Mesothelial cell of epicardium (in vitro differentiated cells): ENCODE results near the gene DRC1. TPM values are rescaled to one million over a fixed set of nuclear protein-coding genes. Genes with fewer than 3 reads are reported as not detected.

Experiments used
- DNase-seq, 2 experiments: peaks; one replicate each; pipeline ENCODE4 v3.0.0; 2021; ENCODE audit warnings: low spot score in 2 of 2; ENCODE audit not compliant: unreplicated experiment in 2 of 2
- H3K27ac Mint-ChIP-seq: 2 replicates; pipeline ENCODE4 v1.8.0; 2021; ENCODE audit warnings: mixed read lengths
- H3K27me3 Mint-ChIP-seq: 2 replicates; pipeline ENCODE4 v1.8.0; 2021; ENCODE audit warnings: low read depth, mixed read lengths
- H3K36me3 Mint-ChIP-seq: 2 replicates; pipeline ENCODE4 v1.8.0; 2021; ENCODE audit warnings: mixed read lengths
- H3K4me1 Mint-ChIP-seq: 2 replicates; pipeline ENCODE4 v1.8.0; 2021; ENCODE audit warnings: mixed read lengths
- H3K4me3 Mint-ChIP-seq: 2 replicates; pipeline ENCODE4 v1.8.0; 2021; ENCODE audit warnings: mild to moderate bottlenecking, moderate library complexity, mixed read lengths
- H3K9me3 Mint-ChIP-seq: 2 replicates; pipeline ENCODE4 v1.8.0; 2021; ENCODE audit warnings: mixed read lengths
- CTCF ChIP-seq: fragments of 200-600 bp; sonication (generic); IDR thresholded peaks from one replicate; pipeline ENCODE4 v1.5.0; 2021; ENCODE audit warnings: antibody characterized with exemption; ENCODE audit not compliant: unreplicated experiment
- total RNA-seq: library from RNA; stranded (reverse); gene quantifications from 3 replicates; pipeline ENCODE4 v1.2.1, GENCODE V29; 2021

Gene DRC1
- total RNA-seq, 1 donor from 2014 or later = 0.22 TPM

GRCh38 chr2:26500406-26500805, 98.7 kb downstream of the DRC1 start:
- Mint-ChIP-seq H3K27ac (no peak overlapping the region), H3K36me3 (no peaks in the 10 kb centered on the region), H3K4me3 (no peak overlapping the region), H3K9me3 (no peaks in the 10 kb centered on the region), H3K27me3 (peaks cover 27% of the 10 kb centered on the region), H3K4me1 (peaks cover 8% of the 10 kb centered on the region)
- TF ChIP-seq CTCF = no peak
- no peak for DNase-seq

GRCh38 chr2:26503231-26503880, 101.6 kb downstream of the DRC1 start:
- H3K27ac Mint-ChIP-seq = no peak overlapping the region
- TF ChIP-seq CTCF = peak; percentile 73
- H3K4me3 Mint-ChIP-seq = peak overlapping the region; percentile 63
- H3K27me3 Mint-ChIP-seq = peaks cover 24% of the 10 kb centered on the region
- H3K36me3 Mint-ChIP-seq = no peaks in the 10 kb centered on the region
- H3K4me1 Mint-ChIP-seq = peaks cover 3% of the 10 kb centered on the region
- H3K9me3 Mint-ChIP-seq = no peaks in the 10 kb centered on the region
- peak; percentile 69 to 82 for DNase-seq

- H3K4me3 Mint-ChIP-seq = peak overlapping the region; percentile 63
- H3K27ac Mint-ChIP-seq = no peak overlapping the region
- TF ChIP-seq CTCF = no peak
- DNase-seq = no peak
- H3K36me3 Mint-ChIP-seq = no peaks in the 10 kb centered on the region
- H3K4me1 Mint-ChIP-seq = peaks cover 3% of the 10 kb centered on the region
- H3K9me3 Mint-ChIP-seq = no peaks in the 10 kb centered on the region
- H3K27me3 Mint-ChIP-seq = peaks cover 23% of the 10 kb centered on the region
These were observed 102.3 kb downstream of the DRC1 start for GRCh38 chr2:26504002-26504401.

- Mint-ChIP-seq H3K9me3 (no peaks in the 10 kb centered on the region), H3K27me3 (peaks cover 25% of the 10 kb centered on the region), H3K4me1 (peaks cover 3% of the 10 kb centered on the region), H3K27ac (no peak overlapping the region), H3K4me3 (no peak overlapping the region), H3K36me3 (no peaks in the 10 kb centered on the region)
- TF ChIP-seq CTCF = no peak
- DNase-seq = no peak
These were observed 104.6 kb downstream of the DRC1 start for GRCh38 chr2:26506279-26506678.

Other genes with a start within 250 kb of the DRC1 start
- gene GAREM2, start 228.8 kb upstream of the DRC1 start, total RNA-seq = 25.0 to 27.5 TPM (median 26.4 TPM) in 3 replicates
- gene HADHA, start 157.3 kb upstream of the DRC1 start, total RNA-seq = 95.5 to 100 TPM (median 97.4 TPM) in 3 replicates
- gene HADHB, start 157.0 kb upstream of the DRC1 start, total RNA-seq = 79.4 to 85.5 TPM (median 83.2 TPM) in 3 replicates
- 28.1 to 32.0 TPM (median 29.1 TPM) in 3 replicates for gene SELENOI, start 55.8 kb upstream of the DRC1 start, total RNA-seq
- gene ADGRF3, start 55.1 kb upstream of the DRC1 start, total RNA-seq = 0.20 to 0.83 TPM (median 0.22 TPM) in 3 replicates
- 0.16 to 0.40 TPM (median 0.25 TPM) in 3 replicates for gene OTOF, start 76.2 kb downstream of the DRC1 start, total RNA-seq
- not detected in 3 replicates for gene CIB4, start 239.4 kb downstream of the DRC1 start, total RNA-seq